ENCODE data around the gene TBC1D5.

DNA sequence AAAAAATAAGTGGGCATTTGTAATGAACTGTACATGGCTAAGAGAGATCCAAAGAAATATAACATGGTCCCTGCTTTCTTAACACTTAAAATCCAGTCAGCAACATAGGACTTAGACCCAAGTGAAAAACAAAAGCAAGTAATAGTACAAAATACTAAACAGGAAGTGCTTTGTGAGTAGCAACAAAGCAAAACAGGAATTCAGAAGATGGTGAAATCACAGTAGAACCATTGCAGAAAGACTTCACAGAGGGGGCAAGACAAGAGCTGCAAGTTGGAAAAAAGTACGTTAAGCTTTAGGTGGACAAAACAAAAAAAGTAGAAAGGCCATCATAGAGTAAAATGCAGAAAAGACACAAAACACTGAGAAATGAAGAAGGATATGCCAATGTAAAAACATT is 116.0 kb downstream of the TBC1D5 start:
- no peak for TF ChIP-seq EZH2 (IDR thresholded peaks at IDR 0.05; ENCODE audit: insufficient read depth, poor library complexity, severe bottlenecking)
- no peak for TF ChIP-seq EZH2phosphoT487 (IDR thresholded peaks at IDR 0.05; ENCODE audit: insufficient read depth, low read depth)

Measured in GM23248 (cell line).